CD8-positive, alpha-beta memory T cell (primary cell): ENCODE data around the gene LRRFIP2. TPM values are rescaled to one million over a fixed set of nuclear protein-coding genes. Genes with fewer than 3 reads are reported as not detected.
"Not testable (repeated sequence)": the region's sequence is repeated elsewhere in the genome, so short reads cannot be mapped to it uniquely, and the experiment has no call there.

Experiments
- CTCF ChIA-PET: fragments of 350-600 bp; sonication (Branson Sonifier 250); formaldehyde crosslinking; loops from one replicate; lab custom pipeline; 2021; ENCODE audit warnings: antibody characterized with exemption; lab: Charles Lee
- POLR2A ChIA-PET: fragments of 350-600 bp; sonication (Branson Sonifier 250); formaldehyde crosslinking; loops from one replicate; lab custom pipeline; 2021; ENCODE audit warnings: antibody characterized with exemption; lab: Charles Lee
- DNase-seq, 5 donors: peaks; one replicate each; pipeline versions ENCODE4 v3.0.0 to v3.0.0-alpha.2; 2020 to 2022; ENCODE audit warnings: mixed read lengths in 1 of 5
- H3K27ac ChIP-seq: one replicate; pipeline ENCODE4 v1.7.0; 2013; ENCODE audit warnings: low read depth, mild to moderate bottlenecking, low read length, moderate library complexity
- H3K27me3 ChIP-seq: 2 replicates; pipeline ENCODE4 v1.7.0; 2013; ENCODE audit warnings: low read length, mild to moderate bottlenecking; ENCODE audit not compliant: insufficient read depth, poor library complexity, severe bottlenecking
- H3K36me3 ChIP-seq: 2 replicates; pipeline ENCODE4 v1.7.0; 2013; ENCODE audit warnings: mild to moderate bottlenecking, low read length, moderate library complexity; ENCODE audit not compliant: insufficient read depth
- H3K4me1 ChIP-seq: 2 replicates; pipeline ENCODE4 v1.7.0; 2013; ENCODE audit warnings: mild to moderate bottlenecking, low read length, moderate library complexity; ENCODE audit not compliant: insufficient read depth
- H3K4me3 ChIP-seq: 2 replicates; pipeline ENCODE4 v1.7.0; 2013; ENCODE audit warnings: mild to moderate bottlenecking, low read length
- H3K9me3 ChIP-seq: 2 replicates; pipeline ENCODE4 v1.7.0; 2013; ENCODE audit warnings: mild to moderate bottlenecking, low read length
- H3K27ac Mint-ChIP-seq, 8 donors: one replicate each; pipeline ENCODE4 v1.8.0; 2020 to 2021; ENCODE audit warnings: mixed read lengths in 8 of 8, mild to moderate bottlenecking in 6 of 8, inconsistent platforms in 3 of 8, moderate library complexity in 3 of 8
- H3K27me3 Mint-ChIP-seq, 2 donors: one replicate each; pipeline ENCODE4 v1.8.0; 2020 to 2021; ENCODE audit warnings: mixed read lengths in 2 of 2, mild to moderate bottlenecking in 1 of 2, moderate library complexity in 1 of 2
- H3K36me3 Mint-ChIP-seq, 3 donors: one replicate each; pipeline ENCODE4 v1.8.0; 2020 to 2021; ENCODE audit warnings: mixed read lengths in 3 of 3, inconsistent platforms in 1 of 3, mild to moderate bottlenecking in 1 of 3
- H3K4me1 Mint-ChIP-seq, 3 donors: one replicate each; pipeline ENCODE4 v1.8.0; 2020 to 2021; ENCODE audit warnings: mixed read lengths in 3 of 3, inconsistent platforms in 1 of 3, mild to moderate bottlenecking in 1 of 3
- H3K4me3 Mint-ChIP-seq, 7 donors: one replicate each; pipeline ENCODE4 v1.8.0; 2020 to 2021; ENCODE audit warnings: mixed read lengths in 7 of 7, mild to moderate bottlenecking in 6 of 7, moderate library complexity in 4 of 7, inconsistent platforms in 2 of 7
- H3K9me3 Mint-ChIP-seq, 5 donors: one replicate each; pipeline ENCODE4 v1.8.0; 2020 to 2022; ENCODE audit warnings: mixed read lengths in 5 of 5, mild to moderate bottlenecking in 3 of 5, moderate library complexity in 2 of 5, inconsistent platforms in 1 of 5
- polyA plus RNA-seq: library from polyadenylated mRNA; unstranded; fragments of 300-500 nt; fragmentation: Illumina TruSeq; gene quantifications from one replicate; pipeline ENCODE4 v1.2.3, GENCODE V29; 2021
- total RNA-seq, 2 experiments: library from RNA; stranded (reverse); gene quantifications; one replicate each; pipeline ENCODE4 v1.2.3, GENCODE V29; 2021

LRRFIP2 gene
- total and polyA plus RNA-seq, 3 experiments from 2014 or later: 21.9 to 34.3 (median 34.1) TPM

GRCh38 chr3:37217098-37217849 is 42.9 kb upstream of the LRRFIP2 start:
- Histone ChIP-seq H3K9me3 (no peaks in the 10 kb centered on the region), H3K4me1 (peaks cover 44% of the 10 kb centered on the region), H3K27ac (no peak overlapping the region), H3K36me3 (no peaks in the 10 kb centered on the region), H3K27me3 (no peaks in the 10 kb centered on the region), H3K4me3 (peak overlapping the region; percentile 11)
- Mint-ChIP-seq H3K27me3 (no peaks in the 10 kb centered on the region), H3K27ac (peak overlapping the region; percentile 56 to 94 (median 80)), H3K9me3 (no peaks in the 10 kb centered on the region), H3K4me1 (peaks cover 51 to 67% (median 59%) of the 10 kb centered on the region in 3 donors), H3K36me3 (no peaks in the 10 kb centered on the region), H3K4me3 (peak overlapping the region; percentile 28 to 72 (median 58))
- CTCF ChIA-PET: interaction anchor here (1.3 to 2.7 kb wide), 3 partner anchors 9 to 193 kb away, joined by 3 to 15 read pairs (median 6); no protein-coding TSS in a partner anchor
- DNase-seq: peak; percentile 15 to 61 (median 40)
- POLR2A ChIA-PET: interaction anchor here (0.6 to 1.4 kb wide), 2 partner anchors 31 to 225 kb away, joined by 3 read pairs; partner anchors contain the start of gene EPM2AIP1

GRCh38 chr3:37216597-37217097 is 42.3 kb upstream of the LRRFIP2 start:
- Mint-ChIP-seq H3K4me1 (peaks cover 51 to 67% (median 59%) of the 10 kb centered on the region in 3 donors), H3K27ac (peak overlapping the region; percentile 56 to 94 (median 80)), H3K36me3 (peaks cover 0 to under 1% (median 0%) of the 10 kb centered on the region in 3 donors), H3K27me3 (no peaks in the 10 kb centered on the region), H3K9me3 (no peaks in the 10 kb centered on the region), H3K4me3 (peak overlapping the region; percentile 51 to 72 (median 58))
- peak overlapping the region; percentile 19 for H3K4me3 ChIP-seq
- ChIA-PET CTCF (interaction anchor here (1.0 to 2.7 kb wide), 4 partner anchors 8 to 258 kb away, joined by 3 to 15 read pairs (median 4); no protein-coding TSS in a partner anchor), POLR2A (interaction anchor here (0.6 to 1.4 kb wide), 3 partner anchors 11 to 224 kb away, joined by 3 read pairs; partner anchors contain the start of gene EPM2AIP1)
- peak in 2 of 5 donors; percentile 26 to 69 for DNase-seq
- H3K36me3 ChIP-seq: no peaks in the 10 kb centered on the region
- no peak overlapping the region for H3K27ac ChIP-seq
- no peaks in the 10 kb centered on the region for H3K27me3 ChIP-seq
- no peaks in the 10 kb centered on the region for H3K9me3 ChIP-seq
- H3K4me1 ChIP-seq: peaks cover 44% of the 10 kb centered on the region

GRCh38 chr3:37214076-37214475 is 39.7 kb upstream of the LRRFIP2 start:
- no peak overlapping the region for H3K27ac ChIP-seq
- peaks cover 39 to 50% (median 45%) of the 10 kb centered on the region in 3 donors for H3K4me1 Mint-ChIP-seq
- H3K27ac Mint-ChIP-seq: peak overlapping the region in 4 of 8 donors; percentile 22 to 71 (median 50)
- no peaks in the 10 kb centered on the region for H3K9me3 ChIP-seq
- peaks cover 39% of the 10 kb centered on the region for H3K4me1 ChIP-seq
- CTCF ChIA-PET: interaction anchor here (0.7 to 2.2 kb wide), 10 partner anchors 8 to 221 kb away, joined by 3 to 10 read pairs (median 4); partner anchors contain the start of genes EPM2AIP1 and MLH1
- H3K4me3 ChIP-seq: no peak overlapping the region
- H3K9me3 Mint-ChIP-seq: no peaks in the 10 kb centered on the region
- peaks cover 0 to 3% (median 0%) of the 10 kb centered on the region in 3 donors for H3K36me3 Mint-ChIP-seq
- no peak for DNase-seq
- no peaks in the 10 kb centered on the region for H3K27me3 ChIP-seq
- no peaks in the 10 kb centered on the region for H3K27me3 Mint-ChIP-seq
- no peak overlapping the region for H3K4me3 Mint-ChIP-seq
- POLR2A ChIA-PET: no interaction called here
- no peaks in the 10 kb centered on the region for H3K36me3 ChIP-seq

GRCh38 chr3:37210230-37210629 is 35.8 kb upstream of the LRRFIP2 start:
- POLR2A ChIA-PET: no interaction called here
- H3K9me3 Mint-ChIP-seq: no peaks in the 10 kb centered on the region
- no peaks in the 10 kb centered on the region for H3K9me3 ChIP-seq

GRCh38 chr3:37208576-37208975 is 34.2 kb upstream of the LRRFIP2 start:
- H3K27me3 Mint-ChIP-seq, H3K4me1 ChIP-seq, H3K27me3 ChIP-seq, H3K27ac ChIP-seq, H3K9me3 Mint-ChIP-seq, POLR2A ChIA-PET, DNase-seq, H3K36me3 Mint-ChIP-seq, H3K36me3 ChIP-seq, H3K4me1 Mint-ChIP-seq, H3K27ac Mint-ChIP-seq, H3K4me3 ChIP-seq, H3K4me3 Mint-ChIP-seq, H3K9me3 ChIP-seq: not testable (repeated sequence)
- CTCF ChIA-PET: interaction anchor here (1.2 kb wide), 1 partner anchor 9 kb away, joined by 3 read pairs; no protein-coding TSS in a partner anchor

More at GRCh38 chr3:37210230-37210629, 35.8 kb upstream of the LRRFIP2 start:
- CTCF ChIA-PET: no interaction called here
- H3K27ac ChIP-seq: no peak overlapping the region
- peaks cover 7 to 14% (median 14%) of the 10 kb centered on the region in 3 donors for H3K4me1 Mint-ChIP-seq
- peaks cover 3% of the 10 kb centered on the region for H3K4me1 ChIP-seq
- H3K4me3 Mint-ChIP-seq: no peak overlapping the region
- no peak overlapping the region for H3K4me3 ChIP-seq
- H3K27me3 ChIP-seq: no peaks in the 10 kb centered on the region
- H3K36me3 Mint-ChIP-seq: peaks cover 0 to 3% (median 0%) of the 10 kb centered on the region in 3 donors
- no peak for DNase-seq
- no peaks in the 10 kb centered on the region for H3K36me3 ChIP-seq
- H3K27me3 Mint-ChIP-seq: no peaks in the 10 kb centered on the region
- no peak overlapping the region for H3K27ac Mint-ChIP-seq

GRCh38 chr3:37208008-37208407 is 33.6 kb upstream of the LRRFIP2 start:
- H3K4me3 ChIP-seq, H3K27me3 ChIP-seq, H3K27me3 Mint-ChIP-seq, H3K4me1 Mint-ChIP-seq, H3K4me3 Mint-ChIP-seq, H3K27ac Mint-ChIP-seq, DNase-seq, H3K9me3 ChIP-seq, H3K36me3 Mint-ChIP-seq, H3K27ac ChIP-seq, POLR2A ChIA-PET, H3K4me1 ChIP-seq, H3K9me3 Mint-ChIP-seq, H3K36me3 ChIP-seq: not testable (repeated sequence)
- CTCF ChIA-PET: interaction anchor here (1.2 kb wide), 1 partner anchor 10 kb away, joined by 3 read pairs; no protein-coding TSS in a partner anchor

GRCh38 chr3:37206041-37206440 is 31.7 kb upstream of the LRRFIP2 start:
- H3K4me1 Mint-ChIP-seq, POLR2A ChIA-PET, H3K9me3 Mint-ChIP-seq, H3K27ac Mint-ChIP-seq, H3K4me3 ChIP-seq, H3K9me3 ChIP-seq, H3K4me3 Mint-ChIP-seq, DNase-seq, H3K27ac ChIP-seq, H3K36me3 ChIP-seq, H3K4me1 ChIP-seq, H3K27me3 ChIP-seq, H3K36me3 Mint-ChIP-seq, H3K27me3 Mint-ChIP-seq: not testable (repeated sequence)
- CTCF ChIA-PET: interaction anchor here (3.5 kb wide), 1 partner anchor 8 kb away, joined by 10 read pairs; no protein-coding TSS in a partner anchor

GRCh38 chr3:37204314-37204713 is 29.9 kb upstream of the LRRFIP2 start:
- no peak overlapping the region for H3K4me3 Mint-ChIP-seq
- no peaks in the 10 kb centered on the region for H3K36me3 Mint-ChIP-seq
- Histone ChIP-seq H3K4me1 (no peaks in the 10 kb centered on the region), H3K27me3 (no peaks in the 10 kb centered on the region), H3K9me3 (no peaks in the 10 kb centered on the region), H3K4me3 (no peak overlapping the region), H3K27ac (no peak overlapping the region), H3K36me3 (no peaks in the 10 kb centered on the region)
- H3K27ac Mint-ChIP-seq: peak overlapping the region in 1 of 8 donors; percentile 30
- no peaks in the 10 kb centered on the region for H3K4me1 Mint-ChIP-seq
- POLR2A ChIA-PET: no interaction called here
- peaks cover 0 to 2% of the 10 kb centered on the region in 2 donors for H3K27me3 Mint-ChIP-seq
- CTCF ChIA-PET: interaction anchor here (3.5 kb wide), 1 partner anchor 9 kb away, joined by 10 read pairs; no protein-coding TSS in a partner anchor
- no peaks in the 10 kb centered on the region for H3K9me3 Mint-ChIP-seq
- no peak for DNase-seq
